Peyer's patch (tissue), 4 donors: ENCODE results near the gene SCAF11.

Experiments
- POLR2A ChIP-seq, 2 donors: fragments of 450-650 bp; IDR thresholded peaks; one replicate each; pipeline ENCODE4 v1.5.1; 2017; ENCODE audit warnings: antibody characterized with exemption in 2 of 2, mild to moderate bottlenecking in 2 of 2, moderate library complexity in 2 of 2
- TF ChIP-seq, protein P1 (sequence below), 6 experiments: fragments of 450-650 bp in 4 of 6; fragments of 200-600 bp in 2 of 6; sonication (generic) in 1 of 6; IDR thresholded peaks; one replicate each; pipeline ENCODE4 v1.5.1; 2017 to 2019; ENCODE audit warnings: antibody characterized with exemption in 6 of 6, mild to moderate bottlenecking in 3 of 6, moderate library complexity in 1 of 6

DNA sequence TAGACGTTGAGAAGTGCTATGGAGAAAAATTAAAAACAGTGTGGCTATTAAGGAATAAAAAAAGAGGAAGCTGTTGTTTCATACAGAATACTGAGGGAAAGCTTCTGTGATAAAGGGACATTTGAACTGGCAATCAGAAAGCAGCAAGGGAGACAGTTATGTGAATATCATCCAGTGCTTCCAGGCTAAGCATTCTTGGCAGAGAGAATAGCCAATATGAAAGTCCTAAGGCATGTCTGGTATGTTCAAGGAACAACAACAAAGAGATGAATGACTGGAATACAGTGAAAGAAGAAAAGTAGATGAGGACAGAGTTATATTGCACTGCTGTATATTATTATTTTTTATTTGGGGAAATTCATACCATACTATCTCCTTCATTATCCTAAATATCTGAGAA is 23.9 kb downstream of the SCAF11 start:
- TF ChIP-seq, protein P1, sequence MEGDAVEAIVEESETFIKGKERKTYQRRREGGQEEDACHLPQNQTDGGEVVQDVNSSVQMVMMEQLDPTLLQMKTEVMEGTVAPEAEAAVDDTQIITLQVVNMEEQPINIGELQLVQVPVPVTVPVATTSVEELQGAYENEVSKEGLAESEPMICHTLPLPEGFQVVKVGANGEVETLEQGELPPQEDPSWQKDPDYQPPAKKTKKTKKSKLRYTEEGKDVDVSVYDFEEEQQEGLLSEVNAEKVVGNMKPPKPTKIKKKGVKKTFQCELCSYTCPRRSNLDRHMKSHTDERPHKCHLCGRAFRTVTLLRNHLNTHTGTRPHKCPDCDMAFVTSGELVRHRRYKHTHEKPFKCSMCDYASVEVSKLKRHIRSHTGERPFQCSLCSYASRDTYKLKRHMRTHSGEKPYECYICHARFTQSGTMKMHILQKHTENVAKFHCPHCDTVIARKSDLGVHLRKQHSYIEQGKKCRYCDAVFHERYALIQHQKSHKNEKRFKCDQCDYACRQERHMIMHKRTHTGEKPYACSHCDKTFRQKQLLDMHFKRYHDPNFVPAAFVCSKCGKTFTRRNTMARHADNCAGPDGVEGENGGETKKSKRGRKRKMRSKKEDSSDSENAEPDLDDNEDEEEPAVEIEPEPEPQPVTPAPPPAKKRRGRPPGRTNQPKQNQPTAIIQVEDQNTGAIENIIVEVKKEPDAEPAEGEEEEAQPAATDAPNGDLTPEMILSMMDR (IDR thresholded peaks at IDR 0.05) = no peak
- TF ChIP-seq POLR2A (IDR thresholded peaks at IDR 0.05) = no peak
